Measurements from ENCODE around the gene INAFM2.

- TF ChIP-seq CTCF (IDR thresholded peaks at IDR 0.05) (no peak), POLR2AphosphoS5 (IDR thresholded peaks at IDR 0.05) (no peak)
These were observed 14.1 kb upstream of the INAFM2 start for GRCh38 chr15:40309344-40309862.

Measured in esophagus muscularis mucosa (tissue), 3 donors.